SK-N-MC (cell line): ENCODE measurements around the gene ISLR2.
"Not testable (repeated sequence)": the region's sequence is repeated elsewhere in the genome, so short reads cannot be mapped to it uniquely, and the experiment has no call there.

Experiments
- EZH2 ChIP-seq: fragments of 200-600 bp; sonication (generic); IDR thresholded peaks from one replicate; pipeline ENCODE4 v1.6.1; 2017; ENCODE audit warnings: antibody characterized with exemption
- FOXP2 ChIP-seq: optimal IDR thresholded peaks from 2 replicates; pipeline ENCODE3; 2011; ENCODE audit warnings: mild to moderate bottlenecking, moderate library complexity; ENCODE audit not compliant: insufficient read depth; ENCODE audit errors: extremely low read length, control extremely low read depth
- POLR2AphosphoS5 ChIP-seq: IDR thresholded peaks from 2 replicates; pipeline ENCODE4 v1.6.1; 2012; ENCODE audit warnings: mild to moderate bottlenecking, low read depth, low read length, borderline replicate concordance

DNA sequence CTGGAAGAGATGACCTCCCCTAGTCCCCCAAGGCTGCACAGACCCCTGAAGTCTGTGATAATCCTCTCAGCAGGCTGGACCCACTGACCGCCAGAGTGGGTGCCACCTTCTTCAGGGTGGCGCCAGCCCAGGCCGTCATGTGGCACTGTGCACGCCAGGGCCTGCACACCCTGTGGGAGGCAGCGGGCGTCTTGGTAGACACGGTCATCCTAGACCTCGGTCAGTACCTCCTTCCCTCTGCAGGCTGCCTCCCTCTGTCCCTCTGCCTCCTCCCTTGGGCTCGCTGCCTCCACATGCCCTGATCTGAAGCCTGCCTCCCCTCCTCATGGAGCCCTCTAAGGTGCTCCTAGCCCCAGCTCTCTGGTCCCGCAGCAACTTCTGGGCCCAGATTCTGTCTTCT lies 34.8 kb upstream of the ISLR2 start:
- not testable (repeated sequence) for TF ChIP-seq EZH2, POLR2AphosphoS5, FOXP2
